RWPE1 (cell line): ENCODE data around the gene SYCN.

Experiments used
- CTCF ChIA-PET: fragments of 350-600 bp; sonication (Branson Sonifier 250); formaldehyde crosslinking; extraction: SDS; loops from one replicate; lab custom pipeline; 2021; lab: Yijun Ruan, JAX
- POLR2A ChIA-PET: fragments of 400-600 bp; formaldehyde crosslinking; extraction: SDS; loops from one replicate; lab custom pipeline; 2020; ENCODE audit warnings: antibody characterized with exemption; ENCODE audit not compliant: low non-redundant PET; lab: Yijun Ruan, JAX
- DNase-seq: peaks from one replicate; pipeline ENCODE4 v3.0.0; 2012; ENCODE audit warnings: low spot score
- H3K27ac ChIP-seq: fragments of 450-650 bp; 2 replicates; pipeline ENCODE4 v1.5.1; 2017
- CTCF ChIP-seq: fragments of 450-650 bp; conservative IDR thresholded peaks from 2 replicates; pipeline ENCODE4 v1.5.1; 2017; ENCODE audit warnings: low read depth, mild to moderate bottlenecking

The SYCN gene

GRCh38 chr19:39195755-39196154 lies 8.3 kb downstream of the SYCN start:
- H3K27ac ChIP-seq, result no peak overlapping the region
- no peak for DNase-seq
- CTCF ChIA-PET, result interaction anchor here (1.2 kb wide), 1 partner anchor 86 kb away, joined by 3 read pairs; no protein-coding TSS in a partner anchor
- TF ChIP-seq CTCF, result no peak
- POLR2A ChIA-PET, result no interaction called here

GRCh38 chr19:39194832-39195542 lies 9.1 kb downstream of the SYCN start:
- ChIA-PET POLR2A (no interaction called here), CTCF (interaction anchor here (1.2 kb wide), 1 partner anchor 85 kb away, joined by 3 read pairs; no protein-coding TSS in a partner anchor)
- no peak for DNase-seq
- H3K27ac ChIP-seq, result no peak overlapping the region
- no peak for TF ChIP-seq CTCF

GRCh38 chr19:39193803-39194202 lies 10.3 kb downstream of the SYCN start:
- DNase-seq, result no peak
- CTCF ChIA-PET, result no interaction called here
- POLR2A ChIA-PET, result no interaction called here
- no peak overlapping the region for H3K27ac ChIP-seq
- no peak for TF ChIP-seq CTCF

GRCh38 chr19:39192846-39193245 lies 11.2 kb downstream of the SYCN start:
- no peak for DNase-seq
- H3K27ac ChIP-seq, result no peak overlapping the region
- no peak for TF ChIP-seq CTCF
- ChIA-PET POLR2A (no interaction called here), CTCF (interaction anchor here (0.6 kb wide), 1 partner anchor 141 kb away, joined by 4 read pairs; no protein-coding TSS in a partner anchor)

- no peak for DNase-seq
- H3K27ac ChIP-seq, result no peak overlapping the region
- ChIA-PET POLR2A (no interaction called here), CTCF (interaction anchor here (0.6 kb wide), 1 partner anchor 135 kb away, joined by 3 read pairs; no protein-coding TSS in a partner anchor)
- TF ChIP-seq CTCF, result no peak
These were observed 13.3 kb downstream of the SYCN start for GRCh38 chr19:39190768-39191167.

- no peak overlapping the region for H3K27ac ChIP-seq
- DNase-seq, result no peak
- no peak for TF ChIP-seq CTCF
- ChIA-PET CTCF (interaction anchor here (0.7 kb wide), 1 partner anchor 36 kb away, joined by 3 read pairs; no protein-coding TSS in a partner anchor), POLR2A (no interaction called here)
These were observed 15.1 kb downstream of the SYCN start for GRCh38 chr19:39188960-39189359.
